Calu3 (cell line): ENCODE results near the gene SP3. TPM values are rescaled to one million over a fixed set of nuclear protein-coding genes. Genes with fewer than 3 reads are reported as not detected.

Experiments
- BruUV-seq: library from RNA; stranded (reverse); fragments of 400-500 nt; replicated peaks from 2 replicates; lab custom pipeline; 2021; lab: Mats Ljungman, UMichigan
- CTCF ChIA-PET: fragments of 300-600 bp; sonication (Branson Sonifier 250); formaldehyde crosslinking; loops from one replicate; lab custom pipeline; 2022; ENCODE audit warnings: antibody characterized with exemption; lab: Charles Lee
- DNase-seq: peaks from one replicate; pipeline ENCODE4 v3.0.0; 2022
- H3K27ac Mint-ChIP-seq: one replicate; pipeline ENCODE4 v1.8.0; 2022; ENCODE audit warnings: mixed read lengths; ENCODE audit not compliant: unreplicated experiment
- H3K27me3 Mint-ChIP-seq: one replicate; pipeline ENCODE4 v1.8.0; 2022; ENCODE audit warnings: mixed read lengths; ENCODE audit not compliant: unreplicated experiment
- H3K36me3 Mint-ChIP-seq: one replicate; pipeline ENCODE4 v1.8.0; 2022; ENCODE audit warnings: mild to moderate bottlenecking, moderate library complexity, mixed read lengths; ENCODE audit not compliant: insufficient read depth, unreplicated experiment
- H3K4me1 Mint-ChIP-seq: one replicate; pipeline ENCODE4 v1.8.0; 2022; ENCODE audit warnings: mild to moderate bottlenecking, low read depth, mixed read lengths; ENCODE audit not compliant: unreplicated experiment
- H3K4me3 Mint-ChIP-seq: one replicate; pipeline ENCODE4 v1.8.0; 2022; ENCODE audit warnings: mild to moderate bottlenecking, low read depth, moderate library complexity, mixed read lengths; ENCODE audit not compliant: unreplicated experiment
- H3K9me3 Mint-ChIP-seq: one replicate; pipeline ENCODE4 v1.8.0; 2022; ENCODE audit warnings: low read depth, mixed read lengths; ENCODE audit not compliant: unreplicated experiment
- CTCF ChIP-seq: fragments of 200-600 bp; IDR thresholded peaks from one replicate; pipeline ENCODE4 v1.8.0; 2022; ENCODE audit warnings: antibody characterized with exemption; ENCODE audit not compliant: unreplicated experiment
- intact Hi-C: fragments of 100-400 bp; cut with micrococcal nuclease; formaldehyde crosslinking; loops from one replicate; pipeline ENCODE4 v1.10.0; 2022; ENCODE audit not compliant: unreplicated experiment
- total RNA-seq: library from RNA; stranded (reverse); gene quantifications from 2 replicates; pipeline ENCODE4 v1.2.3, GENCODE V29; 2022

Gene SP3
- total RNA-seq, 1 experiment from 2014 or later, result 82.5 TPM

GRCh38 chr2:173968551-173968950 lies 3.4 kb upstream of the SP3 start:
- Mint-ChIP-seq H3K27me3 (no peaks in the 10 kb centered on the region), H3K27ac (no peak overlapping the region), H3K36me3 (peaks cover 37% of the 10 kb centered on the region), H3K4me1 (peaks cover 40% of the 10 kb centered on the region), H3K4me3 (no peak overlapping the region), H3K9me3 (no peaks in the 10 kb centered on the region)
- intact Hi-C loops, result loop anchor here (10.0 kb wide), 1 partner anchor 394 kb away; no protein-coding TSS in a partner anchor
- no TSS peak for BruUV-seq
- CTCF ChIA-PET, result no interaction called here
- TF ChIP-seq CTCF, result no peak
- DNase-seq, result no peak

DNA sequence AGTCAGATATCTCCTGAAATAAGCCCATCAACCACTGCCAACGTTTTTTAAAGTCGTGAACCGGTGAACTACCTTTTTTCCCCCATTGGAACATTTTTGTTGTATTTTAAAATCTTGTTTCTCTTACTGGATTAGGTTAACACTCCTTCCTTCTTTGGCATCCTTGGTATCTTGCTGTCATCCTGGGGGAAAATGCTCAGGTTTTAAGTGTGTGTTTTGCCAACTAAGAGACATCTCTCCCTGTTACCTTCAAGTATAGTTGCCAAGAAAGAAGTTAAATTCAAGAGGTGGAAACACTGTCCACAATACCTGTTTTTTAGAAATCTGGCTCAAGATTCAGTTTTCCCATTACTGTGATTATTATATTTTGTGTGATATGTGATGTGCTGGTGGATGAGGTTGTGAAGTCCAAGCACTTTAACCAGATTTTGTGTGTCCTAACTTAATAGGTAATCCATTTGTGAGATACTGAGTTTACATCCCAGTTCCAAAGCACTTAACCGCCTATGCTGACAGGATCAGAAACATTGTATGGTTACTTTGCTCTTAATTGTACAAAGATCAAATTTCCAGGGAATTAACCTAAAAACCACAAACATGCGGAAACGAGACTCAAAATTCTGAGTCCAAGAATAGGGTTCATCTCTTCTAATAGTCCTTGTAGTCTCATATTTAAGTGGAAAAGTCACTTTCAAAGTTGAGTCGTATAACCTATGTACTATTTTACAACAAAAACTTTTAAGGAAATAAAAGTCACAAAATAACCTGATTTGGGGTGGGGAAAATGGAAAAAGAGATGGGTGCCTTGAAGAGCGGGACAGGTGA lies 1.3 kb upstream of the SP3 start:
- BruUV-seq, result no TSS peak
- CTCF ChIA-PET, result no interaction called here
- Mint-ChIP-seq H3K27ac (peak overlapping the region; percentile 82), H3K27me3 (no peaks in the 10 kb centered on the region), H3K4me3 (peak overlapping the region; percentile 96), H3K9me3 (no peaks in the 10 kb centered on the region), H3K4me1 (peaks cover 27% of the 10 kb centered on the region), H3K36me3 (peaks cover 56% of the 10 kb centered on the region)
- DNase-seq, result peak; percentile 39
- TF ChIP-seq CTCF, result no peak
- intact Hi-C loops, result loop anchor here (2.0 to 10.0 kb wide), 3 partner anchors 38 to 392 kb away; no protein-coding TSS in a partner anchor

DNA sequence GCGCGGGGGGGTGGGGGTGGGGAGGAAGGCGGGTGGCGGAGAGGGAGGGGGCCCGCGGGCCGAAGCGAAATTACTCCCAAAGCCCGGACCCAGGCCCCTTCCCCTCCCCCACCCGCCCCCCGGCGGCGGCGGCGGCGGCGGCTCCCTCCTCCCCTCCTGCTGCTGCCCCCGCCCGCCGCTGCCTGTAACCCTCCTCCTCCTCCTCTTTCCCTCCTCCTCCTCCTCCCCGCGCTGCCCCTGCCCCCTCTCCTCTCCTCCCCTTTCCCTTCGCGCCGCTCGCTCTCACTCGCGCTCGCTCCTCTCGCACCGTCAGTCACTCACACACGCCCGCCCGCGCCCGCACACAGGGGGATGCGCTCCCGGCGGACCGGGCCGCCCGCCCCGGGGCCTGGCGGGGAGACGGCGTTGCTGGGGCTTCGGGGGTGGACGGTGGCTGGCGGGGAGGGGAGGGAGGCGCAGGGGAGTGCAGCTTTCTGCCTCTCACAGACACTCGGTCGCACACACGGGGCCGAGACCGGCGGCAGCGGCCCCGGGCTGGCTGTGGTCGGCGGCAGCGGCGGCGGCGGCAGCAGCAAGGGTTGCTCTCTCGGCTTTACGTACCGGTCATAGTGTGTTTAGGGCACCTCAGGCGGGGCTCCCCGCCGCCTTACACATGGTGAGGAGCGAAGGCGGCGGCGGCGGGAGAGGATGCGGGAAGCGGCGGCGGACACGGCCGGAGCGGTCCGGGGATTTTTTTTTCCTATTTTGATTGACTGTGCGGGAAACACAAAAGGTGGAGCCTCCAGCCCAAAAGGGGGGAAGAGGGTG lies 405 bp downstream of the SP3 start:
- Mint-ChIP-seq H3K36me3 (peaks cover 65% of the 10 kb centered on the region), H3K27ac (peak overlapping the region; percentile 82), H3K4me1 (peaks cover 20% of the 10 kb centered on the region), H3K4me3 (peak overlapping the region; percentile 96), H3K9me3 (no peaks in the 10 kb centered on the region), H3K27me3 (no peaks in the 10 kb centered on the region)
- intact Hi-C loops, result loop anchor here (10.0 kb wide), 1 partner anchor 390 kb away; no protein-coding TSS in a partner anchor
- peak; percentile 84 for DNase-seq
- TF ChIP-seq CTCF, result no peak
- CTCF ChIA-PET, result interaction anchor here (0.7 kb wide), 2 partner anchors 65 to 80 kb away, joined by 3 to 5 read pairs; no protein-coding TSS in a partner anchor
- no TSS peak for BruUV-seq

- intact Hi-C loops, result loop anchor here (10.0 kb wide), 1 partner anchor 389 kb away; no protein-coding TSS in a partner anchor
- no TSS peak for BruUV-seq
- CTCF ChIA-PET, result interaction anchor here (0.7 to 0.8 kb wide), 2 partner anchors 48 to 79 kb away, joined by 3 to 5 read pairs; no protein-coding TSS in a partner anchor
- H3K27me3 Mint-ChIP-seq, result no peaks in the 10 kb centered on the region
- H3K27ac Mint-ChIP-seq, result peak overlapping the region; percentile 82
- peaks cover 28% of the 10 kb centered on the region for H3K4me1 Mint-ChIP-seq
- H3K4me3 Mint-ChIP-seq, result peak overlapping the region; percentile 96
- peaks cover 72% of the 10 kb centered on the region for H3K36me3 Mint-ChIP-seq
- TF ChIP-seq CTCF, result no peak
- H3K9me3 Mint-ChIP-seq, result no peaks in the 10 kb centered on the region
- DNase-seq, result peak; percentile 92
Measured at GRCh38 chr2:173963817-173964564, 1.2 kb downstream of the SP3 start.
